GM18526 (cell line): ENCODE measurements around the gene WDR7.

ENCODE experiments used
- POLR2A ChIP-seq: IDR thresholded peaks from 3 replicates; pipeline ENCODE4 v1.6.1; 2011; ENCODE audit not compliant: insufficient read length; ENCODE audit errors: extremely low read depth

WDR7 gene

GRCh38 chr18:57051657-57052044 lies 400.5 kb downstream of the WDR7 start:
- TF ChIP-seq POLR2A: no peak

- no peak for TF ChIP-seq POLR2A
Observed at GRCh38 chr18:57052173-57052572, 401.0 kb downstream of the WDR7 start.

- TF ChIP-seq POLR2A: no peak
Observed at GRCh38 chr18:57052759-57053158, 401.6 kb downstream of the WDR7 start.

GRCh38 chr18:57054891-57055290 lies 403.7 kb downstream of the WDR7 start:
- TF ChIP-seq POLR2A: no peak

- no peak for TF ChIP-seq POLR2A
Observed at GRCh38 chr18:57057890-57058289, 406.7 kb downstream of the WDR7 start.

GRCh38 chr18:57058734-57059133 lies 407.6 kb downstream of the WDR7 start:
- TF ChIP-seq POLR2A: no peak

- TF ChIP-seq POLR2A: no peak
Observed at GRCh38 chr18:57059366-57059765, 408.2 kb downstream of the WDR7 start.

- no peak for TF ChIP-seq POLR2A
Observed at GRCh38 chr18:57060814-57061213, 409.7 kb downstream of the WDR7 start.

GRCh38 chr18:57062178-57062577 lies 411.0 kb downstream of the WDR7 start:
- no peak for TF ChIP-seq POLR2A

GRCh38 chr18:57062844-57063243 lies 411.7 kb downstream of the WDR7 start:
- no peak for TF ChIP-seq POLR2A

GRCh38 chr18:57063601-57064103 lies 412.5 kb downstream of the WDR7 start:
- no peak for TF ChIP-seq POLR2A

GRCh38 chr18:57073501-57074187 lies 422.5 kb downstream of the WDR7 start:
- no peak for TF ChIP-seq POLR2A

- TF ChIP-seq POLR2A: no peak
Observed at GRCh38 chr18:57075716-57076400, 424.7 kb downstream of the WDR7 start.

GRCh38 chr18:57077005-57077765 lies 426.0 kb downstream of the WDR7 start:
- no peak for TF ChIP-seq POLR2A

GRCh38 chr18:57077786-57078552 lies 426.8 kb downstream of the WDR7 start:
- TF ChIP-seq POLR2A: no peak
